GM18520 (cell line): Measurements from ENCODE around the gene IQSEC2.

Experiments used
- ATAC-seq: cut with Tn5 transposase; IDR thresholded peaks from one replicate; pipeline ENCODE4 v1.9.1; 2021; ENCODE audit not compliant: unreplicated experiment

Gene IQSEC2

DNA sequence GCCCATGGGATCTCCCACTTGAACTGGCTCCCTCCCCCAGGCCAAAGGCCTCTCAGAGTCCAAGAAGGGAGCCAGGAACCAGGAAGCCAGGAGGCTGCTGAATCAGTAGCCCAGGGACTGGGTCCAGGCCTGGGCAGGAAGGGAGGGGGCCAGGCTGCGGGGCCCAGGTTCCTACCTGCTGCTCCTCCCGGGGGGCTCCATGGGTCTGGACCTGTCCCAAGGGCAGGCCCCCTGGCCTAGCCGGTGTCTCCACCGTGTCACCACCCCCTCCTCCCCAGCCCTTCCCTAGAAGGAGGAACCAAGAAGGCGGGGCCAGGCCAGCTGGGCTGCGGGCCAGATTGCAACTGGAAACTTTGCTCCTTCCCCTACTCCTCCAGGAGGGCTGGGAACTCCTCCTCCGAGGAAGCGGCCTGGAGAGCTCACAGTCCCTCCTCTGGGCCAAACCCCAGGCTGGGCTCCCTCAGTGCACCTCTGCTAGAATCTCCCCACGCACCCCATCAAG is at the start of gene IQSEC2:
Gene IQSEC2 (minus strand): TSS at position 264 of the 502 bp plus-strand sequence.
- ATAC-seq: no peak

- ATAC-seq: no peak
Measured at GRCh38 chrX:53330331-53330730, 48.9 kb upstream of the IQSEC2 start.

DNA sequence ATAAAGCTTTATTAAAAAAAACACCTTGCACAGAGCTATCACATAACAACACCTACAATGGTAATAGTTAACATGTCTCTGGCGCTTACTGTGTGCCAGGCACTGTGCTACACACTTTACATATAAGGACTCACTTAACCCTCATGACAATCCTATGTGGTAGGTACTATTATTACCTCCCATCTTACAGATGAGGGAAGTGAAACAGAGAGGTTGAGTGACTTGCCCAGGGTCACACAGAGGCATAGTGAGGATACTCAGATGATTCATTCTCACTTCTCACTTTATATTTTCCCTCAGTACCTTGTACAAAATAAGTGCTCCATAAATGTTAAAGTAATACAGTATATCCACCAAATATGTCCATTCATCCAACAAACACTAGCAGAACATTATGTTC is 43.4 kb upstream of the IQSEC2 start:
- no peak for ATAC-seq

DNA sequence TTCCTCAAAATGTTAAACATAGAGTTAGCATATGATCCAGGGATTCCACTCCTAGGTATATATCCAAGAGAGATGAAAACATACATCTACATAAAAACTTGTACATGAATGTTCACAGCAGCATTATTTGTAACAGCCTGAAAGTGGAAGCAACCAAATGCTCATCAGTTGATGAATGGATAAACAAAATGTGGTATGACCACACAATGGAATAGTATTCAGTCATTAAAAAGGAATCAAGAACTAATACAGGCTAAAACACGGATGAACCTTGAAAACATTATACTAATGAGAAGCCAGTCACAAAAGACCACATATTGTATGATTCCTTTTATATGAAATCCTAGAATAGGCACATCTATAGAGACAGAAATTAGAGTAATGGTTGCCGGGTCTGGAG is 42.7 kb upstream of the IQSEC2 start:
- ATAC-seq: no peak

GRCh38 chrX:53323196-53323595 is 41.8 kb upstream of the IQSEC2 start:
- no peak for ATAC-seq

DNA sequence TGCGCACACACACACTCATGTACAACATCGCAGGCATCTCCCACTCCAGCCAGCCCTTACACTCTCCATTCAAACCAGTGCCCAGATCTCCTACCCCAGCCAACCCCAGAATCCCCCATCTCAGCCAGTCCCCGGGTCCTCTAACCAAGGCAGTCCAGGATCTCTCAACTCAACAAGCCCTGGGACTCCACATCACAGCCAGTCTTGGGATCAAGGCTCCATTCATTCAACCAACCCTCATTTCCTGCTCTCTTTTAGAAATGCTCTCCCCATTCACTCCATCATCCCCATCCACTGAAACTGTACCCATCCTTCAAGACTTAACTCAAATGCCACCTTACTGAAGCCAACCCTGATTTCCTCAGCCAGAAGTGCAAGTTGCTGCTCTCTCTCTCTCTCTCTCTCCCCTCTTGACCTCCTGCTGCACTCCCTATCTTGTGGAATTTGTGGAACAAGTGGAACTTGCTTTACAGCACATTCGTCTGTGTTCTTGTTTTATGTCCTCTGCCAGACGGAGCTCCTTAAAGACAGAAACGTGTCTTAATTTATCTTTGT is 40.6 kb upstream of the IQSEC2 start:
- ATAC-seq: no peak

DNA sequence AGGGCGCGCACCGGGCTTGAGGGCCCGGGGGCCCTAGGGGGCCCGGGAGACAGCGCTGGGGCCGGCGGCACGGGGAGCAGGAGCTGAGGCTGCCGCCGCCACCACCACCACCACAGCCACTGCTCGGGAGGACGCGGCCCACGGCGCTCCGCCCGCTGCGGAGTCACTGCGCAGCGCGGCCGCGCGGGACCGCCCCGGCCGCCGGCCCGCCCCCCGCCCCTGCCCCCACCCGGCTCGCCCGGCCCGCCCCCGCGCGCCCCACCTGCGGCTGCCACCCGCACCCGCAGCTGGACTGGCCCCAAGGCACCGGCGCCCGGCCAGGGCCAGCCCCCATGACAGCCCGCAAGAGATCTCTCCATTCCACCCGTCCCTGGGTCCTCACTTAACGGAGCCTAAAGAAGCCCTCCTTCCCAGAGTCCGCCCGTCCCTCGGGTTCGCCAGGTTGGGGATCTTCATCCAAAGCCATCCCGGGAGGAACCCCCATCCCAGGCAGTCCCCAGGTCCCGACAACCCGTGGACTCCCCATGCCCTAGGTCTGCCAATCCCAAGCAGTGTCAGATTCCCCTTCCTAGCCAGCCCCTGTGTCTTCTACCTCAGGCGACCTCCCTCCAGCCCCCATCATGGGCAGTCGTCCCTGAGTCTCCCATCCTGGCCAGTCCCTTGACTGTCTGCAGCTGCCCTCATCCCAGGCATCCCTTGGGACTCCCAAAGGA is 40.0 kb upstream of the IQSEC2 start:
- ATAC-seq: no peak

- no peak for ATAC-seq
Measured at GRCh38 chrX:53320543-53321229, 39.3 kb upstream of the IQSEC2 start.

- ATAC-seq: no peak
Measured at GRCh38 chrX:53319614-53320542, 38.5 kb upstream of the IQSEC2 start.

DNA sequence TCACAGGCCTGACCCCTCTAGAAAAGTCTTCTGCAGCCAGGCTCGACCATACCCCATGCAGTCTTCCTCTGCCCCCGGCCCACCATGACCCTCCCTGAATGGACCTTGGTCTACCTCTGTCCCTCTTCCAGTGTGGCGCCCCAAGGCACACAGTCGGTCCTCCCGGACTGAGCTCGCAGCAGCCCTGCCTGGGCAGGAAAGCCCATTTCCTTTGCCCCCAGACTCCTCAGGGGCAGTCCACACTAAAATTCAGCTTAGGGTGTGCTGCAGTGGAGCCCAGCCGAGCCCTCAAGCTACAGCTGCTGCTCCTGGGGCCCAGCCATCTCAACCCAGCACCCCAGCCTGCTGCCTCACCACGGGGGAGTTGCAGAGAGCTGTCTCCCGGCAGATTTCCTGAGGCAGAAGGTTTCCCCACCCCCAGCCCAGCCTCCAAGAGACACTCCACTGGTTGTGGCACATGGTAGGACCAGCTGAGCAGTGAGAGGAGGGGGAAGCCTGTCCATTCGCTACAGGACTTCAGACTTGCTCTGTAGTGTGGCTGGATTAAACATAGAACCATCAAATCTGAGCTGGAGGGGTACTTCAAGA is 37.5 kb upstream of the IQSEC2 start:
- no peak for ATAC-seq

DNA sequence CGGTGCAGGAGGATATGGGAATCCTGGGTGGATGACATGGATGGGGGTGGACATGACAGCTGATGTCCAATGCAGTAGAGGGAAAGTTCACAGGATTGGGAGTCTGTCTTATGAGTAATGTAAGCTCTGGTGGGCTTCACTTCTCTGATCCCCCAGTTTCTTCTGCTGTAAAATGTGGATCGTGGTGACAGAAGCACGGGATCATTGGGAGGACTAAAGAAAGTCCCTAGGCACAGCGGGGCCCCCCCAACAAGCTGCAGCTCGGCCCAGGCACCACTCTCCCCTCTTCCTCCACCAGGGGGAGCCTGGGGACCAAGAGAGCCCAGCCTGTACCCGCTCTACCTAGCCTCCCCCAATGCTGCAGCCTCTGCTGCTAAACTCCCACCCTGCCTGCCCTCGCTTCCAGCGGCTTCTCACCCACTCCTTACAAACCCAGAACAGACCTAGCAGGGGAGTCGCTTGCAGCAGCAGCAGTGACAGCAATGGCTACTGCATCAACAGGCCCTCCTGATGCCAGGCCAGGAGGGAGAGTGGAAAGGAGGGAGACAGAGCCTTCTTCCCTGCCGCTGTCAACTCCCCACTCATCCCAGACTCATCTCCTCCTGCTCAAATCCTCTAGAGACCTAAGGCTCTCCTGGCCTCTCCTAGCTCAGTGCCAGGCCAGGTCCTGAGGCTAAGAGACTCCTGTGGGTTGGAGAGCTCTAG is 36.1 kb upstream of the IQSEC2 start:
- ATAC-seq: no peak

- ATAC-seq: no peak
Measured at GRCh38 chrX:53316860-53317237, 35.5 kb upstream of the IQSEC2 start.

- ATAC-seq: no peak
Measured at GRCh38 chrX:53316111-53316859, 34.9 kb upstream of the IQSEC2 start.

- no peak for ATAC-seq
Measured at GRCh38 chrX:53313728-53314105, 32.3 kb upstream of the IQSEC2 start.

- ATAC-seq: no peak
Measured at GRCh38 chrX:53312946-53313727, 31.8 kb upstream of the IQSEC2 start.

GRCh38 chrX:53309837-53310236 is 28.5 kb upstream of the IQSEC2 start:
- no peak for ATAC-seq

- ATAC-seq: no peak
Measured at GRCh38 chrX:53308836-53309235, 27.5 kb upstream of the IQSEC2 start.

- ATAC-seq: no peak
Measured at GRCh38 chrX:53305996-53306937, 24.9 kb upstream of the IQSEC2 start.
